GM12873 (cell line): ENCODE results near the gene ADD1.

Experiments used
- TF ChIP-seq, protein P1 (sequence below): IDR thresholded peaks from 2 replicates; pipeline ENCODE4 v1.5.1; 2012; ENCODE audit warnings: low read depth, mild to moderate bottlenecking, moderate library complexity, low read length, control low read depth; ENCODE audit not compliant: insufficient read depth; ENCODE audit errors: missing control alignments

Gene ADD1

DNA sequence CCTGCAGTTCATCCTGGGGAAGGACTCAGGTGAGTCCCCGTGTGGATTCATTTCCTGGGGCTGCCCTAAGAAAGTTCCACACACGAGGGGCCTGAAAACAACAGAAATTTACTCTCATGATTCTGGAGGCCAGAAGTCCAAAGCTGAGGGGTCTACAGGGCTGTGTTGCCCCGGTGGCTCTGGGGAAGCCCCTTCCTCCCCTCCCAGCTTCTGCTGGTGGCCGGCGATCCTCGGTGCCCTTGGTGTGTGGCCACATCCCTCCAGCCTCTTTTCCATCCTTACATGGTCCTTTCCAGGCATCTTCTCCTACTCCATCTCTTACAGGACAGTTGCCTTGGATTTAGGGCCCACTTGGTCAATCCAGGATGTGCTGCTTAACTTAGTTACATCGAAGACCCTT, 35.6 kb upstream of the ADD1 start:
- TF ChIP-seq, protein P1, sequence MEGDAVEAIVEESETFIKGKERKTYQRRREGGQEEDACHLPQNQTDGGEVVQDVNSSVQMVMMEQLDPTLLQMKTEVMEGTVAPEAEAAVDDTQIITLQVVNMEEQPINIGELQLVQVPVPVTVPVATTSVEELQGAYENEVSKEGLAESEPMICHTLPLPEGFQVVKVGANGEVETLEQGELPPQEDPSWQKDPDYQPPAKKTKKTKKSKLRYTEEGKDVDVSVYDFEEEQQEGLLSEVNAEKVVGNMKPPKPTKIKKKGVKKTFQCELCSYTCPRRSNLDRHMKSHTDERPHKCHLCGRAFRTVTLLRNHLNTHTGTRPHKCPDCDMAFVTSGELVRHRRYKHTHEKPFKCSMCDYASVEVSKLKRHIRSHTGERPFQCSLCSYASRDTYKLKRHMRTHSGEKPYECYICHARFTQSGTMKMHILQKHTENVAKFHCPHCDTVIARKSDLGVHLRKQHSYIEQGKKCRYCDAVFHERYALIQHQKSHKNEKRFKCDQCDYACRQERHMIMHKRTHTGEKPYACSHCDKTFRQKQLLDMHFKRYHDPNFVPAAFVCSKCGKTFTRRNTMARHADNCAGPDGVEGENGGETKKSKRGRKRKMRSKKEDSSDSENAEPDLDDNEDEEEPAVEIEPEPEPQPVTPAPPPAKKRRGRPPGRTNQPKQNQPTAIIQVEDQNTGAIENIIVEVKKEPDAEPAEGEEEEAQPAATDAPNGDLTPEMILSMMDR: no peak

- TF ChIP-seq, protein P1: no peak
Measured at GRCh38 chr4:2809610-2810180, 33.9 kb upstream of the ADD1 start.

DNA sequence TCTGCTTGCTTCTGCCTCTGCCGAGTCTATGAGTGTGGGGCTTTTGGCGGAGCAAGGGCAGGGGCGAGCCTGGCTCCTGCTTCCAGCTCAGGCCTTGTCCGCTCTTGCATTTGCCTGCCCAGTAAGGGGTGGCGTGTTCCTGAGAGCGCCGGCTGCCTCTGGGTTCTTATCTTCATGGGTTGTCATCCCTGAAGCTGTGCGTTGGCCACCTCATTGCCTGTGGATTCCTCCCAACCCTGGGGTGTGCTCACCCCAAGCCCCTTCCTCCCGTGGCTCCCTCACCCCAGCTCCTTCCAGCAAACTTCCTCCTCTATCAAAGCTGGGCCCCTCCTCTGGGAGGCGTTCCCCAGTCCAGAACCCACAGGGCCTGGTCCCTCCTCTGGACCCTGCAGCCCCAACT, 33.3 kb upstream of the ADD1 start:
- TF ChIP-seq, protein P1: no peak

DNA sequence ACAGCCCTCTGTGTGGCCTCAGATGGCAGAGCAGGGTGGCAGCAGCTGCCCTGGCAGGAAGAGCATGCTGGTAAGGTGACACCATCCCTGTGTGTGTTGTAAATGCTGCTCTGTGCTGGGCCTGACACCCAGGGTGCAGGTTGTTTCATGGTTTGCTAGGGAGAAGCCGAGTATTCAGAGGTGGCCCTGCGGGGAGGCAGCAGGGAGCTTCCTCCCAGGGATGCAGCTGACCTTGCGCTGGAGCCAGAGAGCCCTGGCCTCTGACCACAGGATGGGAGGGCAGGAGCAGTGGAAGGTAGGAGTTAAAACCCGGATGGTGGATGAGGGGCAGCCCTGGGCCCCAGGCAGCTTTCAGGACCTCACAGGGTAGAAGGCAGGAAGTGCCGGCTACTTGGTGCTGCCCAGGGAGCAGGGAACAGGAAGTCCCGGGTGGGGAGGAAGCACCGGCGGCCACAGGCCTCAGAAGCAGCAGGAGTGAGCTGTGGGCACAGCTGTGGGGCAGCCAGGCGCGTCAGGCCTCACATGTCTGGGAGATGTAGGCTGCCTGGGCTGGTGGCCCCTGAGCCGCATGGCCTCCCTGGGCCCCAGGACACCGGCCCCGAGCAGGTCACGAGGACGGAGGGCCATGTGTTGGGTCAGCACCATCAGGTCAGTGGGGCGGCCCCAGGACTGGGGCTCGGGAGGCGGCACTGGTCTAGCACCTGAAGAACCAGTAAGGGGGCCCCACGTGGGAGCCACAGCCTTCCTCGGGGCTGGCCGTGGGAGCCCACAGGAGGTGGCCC, 31.6 kb upstream of the ADD1 start:
- TF ChIP-seq, protein P1: no peak

DNA sequence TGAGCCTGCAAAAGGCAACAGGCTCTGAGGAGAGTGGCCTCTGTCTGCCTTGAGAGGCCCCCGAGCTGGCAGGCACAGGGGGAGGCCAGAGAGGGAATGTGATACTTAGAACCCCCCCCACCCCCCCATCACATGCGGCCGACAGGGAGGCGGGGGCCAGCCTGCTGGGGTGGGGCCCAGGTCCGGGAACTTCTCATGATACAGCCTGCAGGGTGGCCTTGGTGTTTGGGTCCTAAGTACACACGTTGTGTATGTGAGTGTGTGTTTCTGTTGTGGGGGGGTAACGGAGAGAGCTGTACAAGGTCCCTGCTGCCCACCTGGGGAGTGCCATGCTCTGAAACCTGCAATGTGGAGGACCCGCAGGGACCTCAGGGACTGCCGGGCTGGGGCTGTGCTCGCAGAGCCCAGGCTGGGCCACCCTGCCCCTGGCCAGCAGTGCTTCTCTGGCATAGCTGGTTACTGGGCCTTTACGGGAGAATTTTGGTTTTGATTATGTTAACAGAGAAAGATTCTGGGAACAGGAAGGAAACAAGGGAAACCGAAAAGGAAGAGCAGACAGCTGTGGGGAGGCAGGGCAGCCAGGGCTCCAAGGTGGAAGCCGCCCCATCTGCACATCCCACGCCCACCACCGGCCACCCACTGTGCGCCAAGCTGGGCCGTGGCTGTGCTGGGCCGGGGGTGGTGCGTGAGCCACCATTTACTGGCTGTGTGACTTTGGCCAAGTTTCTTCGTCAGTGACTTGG, 30.9 kb upstream of the ADD1 start:
- TF ChIP-seq, protein P1: no peak

DNA sequence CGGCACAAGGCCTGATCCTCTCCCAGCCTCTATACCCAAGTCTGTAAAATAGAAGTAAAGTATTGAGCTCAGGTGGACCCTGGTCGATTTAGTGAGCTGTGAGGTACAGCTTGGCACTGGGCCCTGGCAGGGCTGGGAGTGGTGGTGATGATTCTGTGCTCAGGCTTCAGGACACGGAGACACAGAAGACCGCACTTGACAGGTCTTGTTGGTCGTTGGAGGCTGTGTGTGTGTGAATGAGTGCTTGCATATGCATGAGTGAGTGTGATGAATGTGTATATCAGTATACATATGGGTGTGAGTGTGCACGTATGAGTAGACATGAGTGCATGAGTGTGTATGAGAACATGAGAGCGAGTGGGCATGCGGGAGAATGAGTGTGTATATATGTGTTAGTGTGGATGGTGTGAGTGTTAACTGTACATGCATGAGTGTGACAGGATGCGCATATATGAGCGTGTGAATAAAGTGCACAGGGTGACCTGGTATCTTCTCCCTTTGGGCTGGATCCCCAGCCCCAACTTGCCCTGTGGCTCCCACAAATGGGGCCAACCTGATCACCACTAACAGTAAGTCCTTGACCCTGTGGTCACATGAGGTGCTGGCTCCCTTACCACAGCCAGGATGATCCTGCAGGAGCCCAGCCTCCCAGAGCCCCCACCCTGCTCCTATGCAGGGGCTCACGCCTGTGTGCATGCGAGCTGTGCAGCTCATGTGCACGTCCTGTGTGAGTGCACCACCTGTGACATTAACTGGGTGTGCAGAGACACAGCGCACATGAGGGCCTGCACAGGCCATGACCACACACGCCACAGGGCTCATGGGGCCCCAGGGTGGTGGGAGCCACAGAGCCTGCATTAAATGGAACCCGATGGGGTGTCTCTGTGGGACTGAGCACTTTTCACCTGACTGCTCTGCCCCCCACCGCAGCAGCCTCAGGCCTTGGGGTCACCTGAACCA, 29.9 kb upstream of the ADD1 start:
- TF ChIP-seq, protein P1: no peak
